HepG2 (cell line): ENCODE data around the gene RFX2. TPM values are rescaled to one million over a fixed set of nuclear protein-coding genes. Genes with fewer than 3 reads are reported as not detected.

Experiments used
- ARID5B ChIP-seq: IDR thresholded peaks from 2 replicates; pipeline ENCODE4 v1.4.0; 2020; ENCODE audit warnings: mild to moderate bottlenecking, missing genetic modification reagents
- CERS6 ChIP-seq: sonication (generic); formaldehyde crosslinking; IDR thresholded peaks from 2 replicates; pipeline ENCODE4 v1.5.0; 2020; ENCODE audit warnings: missing genetic modification reagents
- FIP1L1 ChIP-seq: fragments of 200-400 bp; formaldehyde crosslinking; IDR thresholded peaks from 2 replicates; pipeline ENCODE4 v1.6.1; 2018; ENCODE audit warnings: low read depth, mild to moderate bottlenecking, low read length, moderate library complexity, borderline replicate concordance; ENCODE audit not compliant: insufficient read depth
- FOXP1 ChIP-seq, 2 experiments: fragments of 450-650 bp in 1 of 2; IDR thresholded peaks; 2 replicates each; pipeline ENCODE4 v1.6.1; 2017 to 2018; ENCODE audit warnings: antibody characterized with exemption in 1 of 2
- GATA4 ChIP-seq: sonication (generic); IDR thresholded peaks from 2 replicates; pipeline ENCODE4 v1.6.1; 2016; ENCODE audit warnings: antibody characterized with exemption, low read depth, borderline replicate concordance
- GATAD2A ChIP-seq: IDR thresholded peaks from 2 replicates; pipeline ENCODE4 v1.6.1; 2016
- HOXA7 ChIP-seq: sonication (generic); formaldehyde crosslinking; IDR thresholded peaks from 2 replicates; pipeline ENCODE4 v1.8.1; 2022; ENCODE audit warnings: mild to moderate bottlenecking, missing genetic modification reagents, moderate library complexity
- REL ChIP-seq: sonication (generic); formaldehyde crosslinking; conservative IDR thresholded peaks from 2 replicates; pipeline ENCODE4 v1.8.0; 2022; ENCODE audit warnings: mild to moderate bottlenecking, missing genetic modification reagents, moderate library complexity
- RFX1 ChIP-seq: fragments of 450-650 bp; IDR thresholded peaks from 2 replicates; pipeline ENCODE4 v1.6.1; 2017
- RFX5 ChIP-seq: IDR thresholded peaks from 2 replicates; pipeline ENCODE4 v1.6.1; 2011; ENCODE audit warnings: low read depth, low read length, improper control_type of control experiment
- TEAD3 ChIP-seq: optimal IDR thresholded peaks from 2 replicates; pipeline ENCODE3; 2016; ENCODE audit warnings: borderline replicate concordance
- ZBTB4 ChIP-seq: sonication (generic); formaldehyde crosslinking; IDR thresholded peaks from 2 replicates; pipeline ENCODE4 v1.4.0; 2020; ENCODE audit warnings: missing genetic modification reagents, mild to moderate bottlenecking, borderline replicate concordance
- ZBTB49 ChIP-seq: sonication (generic); formaldehyde crosslinking; IDR thresholded peaks from 2 replicates; pipeline ENCODE4 v1.4.0; 2020; ENCODE audit warnings: missing genetic modification reagents, borderline replicate concordance
- ZKSCAN5 ChIP-seq: sonication (generic); formaldehyde crosslinking; IDR thresholded peaks from 2 replicates; pipeline ENCODE4 v1.5.1; 2020; ENCODE audit warnings: mild to moderate bottlenecking, missing genetic modification reagents
- ZMAT5 ChIP-seq: sonication (generic); formaldehyde crosslinking; IDR thresholded peaks from 2 replicates; pipeline ENCODE4 v1.5.0; 2020; ENCODE audit warnings: mild to moderate bottlenecking, low read depth, missing genetic modification reagents, borderline replicate concordance
- ZNF101 ChIP-seq: sonication (generic); formaldehyde crosslinking; IDR thresholded peaks from 2 replicates; pipeline ENCODE4 v1.4.0; 2020; ENCODE audit warnings: mild to moderate bottlenecking, low read depth, missing genetic modification reagents, borderline replicate concordance
- ZNF30 ChIP-seq: sonication (generic); formaldehyde crosslinking; IDR thresholded peaks from 2 replicates; pipeline ENCODE4 v1.5.0; 2020; ENCODE audit warnings: mild to moderate bottlenecking, missing genetic modification reagents
- ZNF567 ChIP-seq: sonication (generic); formaldehyde crosslinking; IDR thresholded peaks from 2 replicates; pipeline ENCODE4 v1.8.1; 2023; ENCODE audit warnings: mild to moderate bottlenecking, missing genetic modification reagents, borderline replicate concordance
- polyA plus RNA-seq, 8 experiments: library from polyadenylated mRNA; depleted of rRNA in 3 of 8; stranded (reverse) in 7 of 8; unstranded in 1 of 8; fragments of >200 nt; fragmentation: Illumina TruSeq in 4 of 8; extraction: Trizol in 4 of 8; gene quantifications; 2 replicates each; pipeline versions ENCODE4 v1.2.1 to v1.2.3, GENCODE V29; 2011 to 2016; ENCODE audit warnings: low read depth in 4 of 8, missing spikeins in 1 of 8, mixed read lengths in 1 of 8; ENCODE audit not compliant: insufficient read depth in 1 of 8
- total RNA-seq, 5 experiments: library from RNA; depleted of rRNA; stranded (reverse); fragments of >200 nt; fragmentation: Illumina TruSeq; extraction: Trizol; gene quantifications; 2 replicates each; pipeline ENCODE4 v1.2.3, GENCODE V29; 2016; ENCODE audit warnings: low read depth in 1 of 5

Gene RFX2
- total and polyA plus RNA-seq, 2 of the 13 experiments (the other 11 are each of a cell fraction or from before 2014, with no cell fraction given) = 2.8 to 3.3 TPM

GRCh38 chr19:5974721-5975387 lies 135.4 kb downstream of the RFX2 start (continued):
- TF ChIP-seq ZBTB4 (0 out of 2 replicates have a peak, but pooled peaks have one; percentile 35), ZNF567 (CRISPR knock-in tag) (no peak), RFX1 (no peak), ZBTB49 (CRISPR knock-in tag) (no peak), ZNF101 (CRISPR knock-in tag) (no peak), FIP1L1 (no peak), ARID5B (CRISPR knock-in tag) (peak; percentile 87), FOXP1 (IDR thresholded peaks at IDR 0.05) (no peak), FOXP1 (CRISPR knock-in tag; IDR thresholded peaks at IDR 0.05) (peak; percentile 65), GATA4 (peak; percentile 12; the same call in 1 of the 2 replicates), ZNF30 (CRISPR knock-in tag) (no peak), RFX5 (no peak), GATAD2A (CRISPR knock-in tag) (peak; percentile 90), ZMAT5 (CRISPR knock-in tag) (no peak), HOXA7 (CRISPR knock-in tag) (no peak), REL (CRISPR knock-in tag) (no peak), ZKSCAN5 (no peak), CERS6 (CRISPR knock-in tag) (no peak), TEAD3 (CRISPR knock-in tag) (no peak)
